Stimulated activated CD8-positive, alpha-beta memory T cell treated with anti-CD3 and anti-CD28 coated beads, Interleukin-15, amount 100 ng/mL, for 1 hour (primary cell): ENCODE measurements around the gene BSX.

ENCODE experiments used
- DNase-seq: peaks from one replicate; pipeline ENCODE4 v3.0.0-alpha.2; 2020; ENCODE audit warnings: low read depth

BSX gene

DNA sequence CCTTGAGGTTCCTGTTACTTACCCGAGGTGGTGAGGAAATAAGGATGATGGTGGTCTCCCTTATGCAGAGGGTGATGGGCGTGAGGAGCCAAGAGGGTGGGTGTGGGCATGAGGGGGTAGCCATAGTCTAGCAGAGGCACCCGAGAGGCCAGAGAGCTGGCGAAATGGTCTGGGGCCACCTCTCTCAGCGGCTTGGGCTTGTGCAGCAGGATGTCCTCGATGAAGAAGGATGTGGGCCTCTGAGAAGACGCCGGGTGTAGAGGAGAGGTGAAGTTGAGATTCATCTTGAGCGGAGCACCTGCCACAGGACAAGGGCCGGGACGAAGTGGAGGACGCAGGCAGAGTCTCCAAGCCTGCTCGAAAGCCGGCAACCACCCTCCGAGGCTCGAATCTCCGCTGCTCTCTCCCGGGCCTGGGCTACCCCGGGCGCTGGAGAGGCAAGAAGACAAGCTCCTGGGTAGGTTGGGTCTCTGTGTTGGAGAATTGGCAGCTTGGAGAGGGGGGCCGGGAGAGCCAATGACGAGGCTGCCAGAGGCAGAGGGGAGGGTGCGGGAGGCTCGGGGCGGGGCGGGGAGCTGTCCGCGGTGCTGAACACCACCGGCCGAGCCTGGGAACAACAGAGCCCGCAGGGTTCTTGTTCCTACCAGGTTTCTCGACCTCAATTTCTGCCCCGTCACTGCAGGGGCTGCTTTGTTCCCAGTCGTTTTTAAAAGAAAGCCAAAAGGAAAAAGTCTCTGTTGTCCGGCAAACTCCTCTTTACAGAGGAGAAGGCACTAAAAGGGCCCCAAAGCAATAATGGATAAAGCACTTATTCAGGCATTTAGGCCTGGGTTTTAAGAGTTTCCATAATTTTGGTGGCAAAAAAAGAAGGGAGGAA lies at the start of gene BSX:
Gene BSX (minus strand): TSS at position 447 of the 877 bp plus-strand sequence. CDS start 163 bp downstream, at position 284.
- DNase-seq = peak; percentile 20

DNA sequence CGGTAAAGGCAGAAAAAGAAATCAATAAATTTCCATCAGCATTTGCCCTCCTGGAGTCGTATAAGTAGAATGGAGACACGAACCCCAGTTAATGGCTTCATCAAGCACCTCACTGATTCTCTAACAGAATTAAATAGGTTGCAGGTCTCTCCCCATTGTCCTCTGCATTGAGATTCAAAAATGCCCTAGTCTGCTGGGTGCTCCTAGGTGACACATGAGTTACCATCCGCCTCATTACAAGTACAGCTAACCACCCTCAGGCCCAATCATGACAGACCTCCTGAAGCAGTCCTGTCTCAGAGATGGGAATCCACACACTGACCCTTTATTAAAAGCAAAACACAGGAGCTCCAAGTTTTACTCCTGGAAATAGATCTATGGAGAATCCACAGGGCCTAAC lies 48.9 kb upstream of the BSX start:
- DNase-seq = no peak

DNA sequence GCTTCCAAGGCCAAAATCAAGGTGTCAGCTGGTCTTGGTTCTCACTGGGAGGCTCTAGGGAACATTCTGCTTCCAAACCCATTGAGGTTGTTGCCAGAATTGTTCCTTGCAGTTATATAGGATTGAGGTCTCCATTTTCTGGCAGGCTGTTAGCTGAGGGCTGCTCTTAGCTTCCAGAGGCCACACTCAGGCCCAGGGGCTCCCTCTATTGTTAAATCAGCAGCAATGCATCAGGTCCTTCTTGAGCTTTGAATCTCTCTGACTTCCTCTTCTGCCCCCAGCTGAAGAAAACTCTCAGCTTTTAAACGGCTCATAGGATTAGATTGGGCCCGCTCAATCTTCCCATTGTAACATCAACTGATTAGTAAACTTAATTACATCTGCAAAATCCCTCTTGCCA lies 39.3 kb upstream of the BSX start:
- no peak for DNase-seq

DNA sequence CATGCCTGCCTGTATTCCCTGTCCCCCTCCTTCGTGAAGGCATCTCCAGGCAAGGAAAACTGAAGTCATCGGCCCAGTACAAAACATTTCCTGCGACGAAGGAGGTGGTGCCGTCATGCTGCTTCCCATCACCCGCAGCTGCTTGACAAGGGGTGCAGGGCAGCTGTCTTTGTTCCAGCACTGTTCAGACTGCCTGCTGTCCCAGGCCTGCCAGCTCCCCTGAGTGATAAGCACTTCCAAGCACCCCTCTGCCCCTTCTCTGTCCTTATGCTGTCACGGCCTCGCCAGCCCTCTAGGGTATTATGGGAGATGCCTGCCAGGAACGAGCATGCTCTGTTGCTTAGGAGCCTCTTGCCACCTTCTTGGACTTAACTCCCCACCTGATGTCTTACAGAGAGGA lies 37.1 kb upstream of the BSX start:
- DNase-seq = no peak

DNA sequence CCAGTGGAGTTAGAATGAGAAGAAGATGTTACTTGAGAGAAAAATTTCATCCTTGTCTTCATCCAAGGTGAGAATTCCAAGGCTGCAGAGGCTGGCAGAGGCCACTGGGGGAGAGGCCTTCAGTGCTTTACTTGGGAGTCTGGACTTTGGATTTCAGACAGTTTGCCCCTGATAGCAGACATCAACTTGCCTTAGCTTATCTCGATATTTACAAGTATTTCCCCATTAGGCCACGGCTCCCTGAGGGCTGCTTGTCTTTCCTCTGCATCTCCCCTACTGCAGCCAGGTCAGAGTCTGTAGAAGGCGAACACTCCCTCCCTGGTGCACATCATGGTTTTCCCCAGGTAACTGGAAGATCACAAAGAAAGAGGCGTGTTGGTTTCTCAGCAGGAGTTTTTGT lies 29.9 kb upstream of the BSX start:
- no peak for DNase-seq

- no peak for DNase-seq
These were observed 25.4 kb upstream of the BSX start for GRCh38 chr11:123006860-123007542.

- DNase-seq = no peak
These were observed 19.1 kb upstream of the BSX start for GRCh38 chr11:123000721-123001120.

DNA sequence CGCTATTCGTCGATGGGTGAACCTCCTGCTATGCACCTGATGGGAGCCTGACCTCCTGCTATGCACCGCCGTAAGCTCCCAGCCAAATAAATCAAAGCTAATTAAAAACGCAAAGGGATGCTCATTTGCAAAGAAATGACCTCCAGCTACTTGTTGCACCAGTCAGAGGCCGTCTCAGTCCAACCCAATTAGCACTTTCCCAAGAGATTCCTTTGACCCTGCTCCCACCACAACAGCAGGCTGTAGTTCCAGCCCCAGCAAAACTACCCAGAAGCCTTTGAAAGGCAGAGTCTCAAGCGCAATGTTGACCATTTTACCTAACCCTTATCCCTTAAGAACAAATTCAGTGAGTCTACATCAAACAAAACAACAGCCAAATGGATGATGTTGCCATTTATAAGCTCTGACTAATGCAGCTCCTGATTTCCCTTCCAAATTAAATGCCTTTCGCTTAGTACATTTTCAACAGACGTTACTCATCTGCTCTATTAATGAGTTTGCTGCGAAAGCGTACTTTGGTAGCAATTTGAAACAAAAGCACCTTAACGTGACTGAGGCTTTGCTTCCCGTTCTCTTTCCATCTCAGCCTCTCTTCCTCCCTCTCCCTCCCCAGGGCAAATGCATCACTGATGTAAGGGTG lies 17.2 kb upstream of the BSX start:
- no peak for DNase-seq

DNA sequence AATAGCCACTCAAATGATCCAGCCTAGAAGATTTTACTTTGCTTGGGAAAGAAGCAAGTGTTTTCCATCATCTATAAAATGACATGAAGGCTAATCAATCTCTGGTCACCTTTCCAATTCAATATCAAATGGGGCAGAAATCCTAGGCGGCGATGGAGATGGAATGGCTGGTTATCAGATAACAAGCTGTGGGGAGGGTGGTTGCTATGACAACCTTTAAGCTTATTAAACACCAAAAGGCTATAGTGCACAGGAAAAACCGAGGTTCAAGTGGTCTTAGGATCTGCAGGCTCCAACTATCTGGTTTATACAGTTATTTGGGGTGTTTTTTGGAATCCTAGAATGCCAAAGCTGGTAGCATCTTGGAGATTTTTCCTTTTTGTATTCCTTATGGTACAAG lies 13.9 kb upstream of the BSX start:
- DNase-seq = no peak

DNA sequence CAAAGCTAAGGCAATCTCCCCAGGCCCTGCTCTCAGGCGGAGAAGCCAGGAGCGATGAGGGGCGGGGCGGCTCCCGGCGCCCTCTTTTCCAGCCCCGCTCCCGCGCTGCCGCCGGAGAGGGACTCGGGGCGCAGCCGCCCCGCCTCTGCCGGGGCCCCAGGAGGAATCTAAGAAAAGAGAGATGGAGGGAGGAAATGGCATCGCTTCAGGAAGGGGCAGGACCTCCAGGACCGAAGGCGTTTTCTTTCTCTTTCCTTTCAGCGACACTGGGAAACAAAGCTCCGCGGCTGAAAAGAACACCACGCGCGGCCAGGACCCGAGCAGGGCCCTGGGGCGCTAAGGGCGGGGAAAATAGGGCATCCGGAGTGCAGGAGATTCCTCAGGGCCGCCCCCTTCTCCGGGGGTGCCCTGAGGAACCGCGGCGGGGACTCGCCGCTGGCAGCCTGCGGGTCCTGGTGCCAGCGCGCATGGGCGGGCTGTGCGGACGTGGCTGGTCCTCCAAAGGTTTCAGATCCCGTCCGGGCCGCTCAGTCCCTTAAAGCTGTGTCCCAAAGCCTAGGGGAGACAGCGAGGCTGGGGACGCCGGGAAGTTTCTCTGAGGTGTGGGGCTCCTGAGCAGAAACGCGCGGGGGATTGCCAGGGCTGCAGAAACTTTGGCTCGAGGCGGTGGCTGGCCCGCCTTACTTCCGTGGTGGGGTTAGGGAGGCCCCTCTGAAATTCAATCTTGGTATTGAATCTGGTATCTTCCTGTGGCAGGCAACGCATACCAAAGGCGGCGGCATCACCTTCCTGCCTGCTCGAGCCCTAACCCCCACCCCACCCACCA lies 2.8 kb upstream of the BSX start:
- DNase-seq = no peak

DNA sequence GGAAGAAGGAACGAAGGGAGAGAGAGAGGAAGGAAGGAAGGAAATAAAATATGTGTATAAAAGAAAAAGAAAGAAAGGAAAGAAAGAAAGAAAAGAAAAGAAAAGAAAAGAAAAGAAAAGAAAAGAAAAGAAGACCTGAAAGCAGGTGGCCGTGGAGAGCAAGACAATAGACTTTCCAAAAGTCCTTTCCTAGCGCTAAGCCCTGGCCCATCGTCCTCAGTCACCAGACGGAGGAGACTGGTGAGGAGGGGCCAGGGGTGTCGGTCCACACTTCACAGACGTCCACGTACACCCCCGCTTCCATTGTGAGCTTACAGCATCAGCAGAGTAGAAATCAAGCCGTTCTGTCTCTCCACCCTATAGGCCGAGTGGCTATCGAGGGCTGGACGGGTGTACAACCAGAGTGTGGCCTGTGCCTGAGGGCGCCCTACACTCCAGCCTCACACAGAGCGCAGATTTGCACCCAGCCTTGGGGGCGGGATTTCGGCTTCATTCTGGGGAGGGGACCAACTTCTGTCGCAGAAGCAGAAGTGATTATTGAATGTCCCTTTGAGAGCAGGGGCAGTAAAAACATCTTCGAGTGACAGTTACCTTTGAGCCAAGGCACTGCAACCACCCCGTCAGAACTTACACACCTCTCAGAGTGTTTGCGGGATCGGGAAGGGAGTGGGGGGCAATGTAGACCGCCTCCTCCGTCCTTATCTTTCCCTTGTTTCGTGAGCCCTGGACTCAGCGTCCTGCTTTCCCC lies 2.0 kb upstream of the BSX start:
- DNase-seq = no peak

GRCh38 chr11:122979815-122980595 lies 1.6 kb downstream of the BSX start:
- no peak for DNase-seq

GRCh38 chr11:122979103-122979814 lies 2.4 kb downstream of the BSX start:
- no peak for DNase-seq

DNA sequence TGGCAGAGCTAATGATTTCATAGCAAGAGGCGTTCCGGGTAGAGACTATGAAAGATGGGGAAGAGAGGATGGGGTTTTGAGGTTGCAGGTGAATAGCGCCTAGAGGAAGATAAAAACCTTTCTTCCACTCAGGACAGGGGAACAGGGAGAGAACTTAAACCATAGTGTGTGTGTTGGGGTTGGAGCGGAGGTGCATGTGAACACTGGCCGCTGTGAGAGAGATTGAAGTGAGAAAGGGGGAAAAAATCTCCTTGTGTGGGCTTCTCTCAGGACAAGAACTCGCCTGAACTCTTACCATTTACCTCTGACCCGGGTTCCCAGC lies 3.4 kb downstream of the BSX start:
- no peak for DNase-seq

DNA sequence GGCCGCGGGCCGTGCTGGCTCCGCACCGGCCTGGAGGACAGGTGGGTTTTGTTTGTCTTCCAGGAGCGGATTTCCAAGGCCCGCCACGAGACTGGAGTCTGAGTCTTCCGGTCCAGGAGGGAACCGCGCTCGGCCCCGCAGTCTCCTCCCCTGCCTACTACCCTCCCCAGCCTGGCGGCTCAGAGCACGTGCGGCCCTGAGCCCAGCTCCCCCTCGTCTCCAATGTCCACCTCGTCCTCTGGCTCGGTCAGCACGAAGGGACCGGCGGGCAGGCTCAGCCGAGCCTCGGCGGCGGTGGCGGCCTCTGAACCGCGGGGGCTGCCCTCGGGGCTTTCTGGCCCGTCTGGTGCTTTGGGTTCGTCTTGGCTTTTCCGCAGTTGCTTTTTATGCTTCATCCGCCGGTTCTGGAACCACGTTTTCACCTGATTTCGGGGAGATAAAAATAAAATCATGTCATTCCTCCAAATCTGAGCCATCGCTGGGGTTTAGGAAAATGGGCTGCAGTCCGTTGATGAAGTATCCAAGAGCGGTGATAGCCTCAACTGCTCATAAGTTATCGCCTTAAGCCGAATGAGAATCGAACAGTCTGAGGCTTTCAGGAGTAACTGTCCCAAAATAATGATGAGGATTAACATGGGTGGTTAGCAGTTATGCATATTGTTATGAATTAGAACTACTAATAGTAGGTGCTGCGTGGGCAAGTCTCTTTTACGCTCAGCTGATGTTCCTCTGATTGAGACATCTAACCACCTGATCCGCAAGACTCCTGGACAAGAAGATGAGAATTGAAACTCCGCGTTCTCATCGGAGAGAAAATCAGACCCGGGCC lies 4.0 kb downstream of the BSX start:
- DNase-seq = no peak

GRCh38 chr11:122976734-122977469 lies 4.7 kb downstream of the BSX start:
- no peak for DNase-seq

GRCh38 chr11:122976061-122976733 lies 5.4 kb downstream of the BSX start:
- no peak for DNase-seq

DNA sequence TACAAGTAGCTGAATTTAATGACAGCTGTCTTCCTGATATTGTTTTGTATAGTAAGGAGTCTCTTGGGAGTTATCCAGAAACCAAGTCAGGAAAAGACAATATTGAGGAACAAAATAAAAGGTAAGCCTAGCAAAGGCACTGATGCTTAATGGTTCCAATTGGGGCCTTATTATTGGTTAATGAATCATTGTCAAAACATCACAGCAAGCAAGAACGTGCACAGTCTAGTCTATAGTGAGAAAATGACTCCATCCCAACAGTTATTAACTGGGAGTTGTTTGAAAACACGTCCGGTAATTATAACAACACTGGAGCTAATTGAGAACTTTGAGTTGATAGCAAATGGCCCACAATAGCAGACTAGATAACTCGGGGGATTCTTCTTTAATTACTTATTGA lies 17.7 kb downstream of the BSX start:
- no peak for DNase-seq
